Measurements from ENCODE around the gene LRRC4C. TPM values are rescaled to one million over a fixed set of nuclear protein-coding genes. Genes with fewer than 3 reads are reported as not detected.

The LRRC4C gene
- total RNA-seq, 1 experiment from 2014 or later: not detected

DNA sequence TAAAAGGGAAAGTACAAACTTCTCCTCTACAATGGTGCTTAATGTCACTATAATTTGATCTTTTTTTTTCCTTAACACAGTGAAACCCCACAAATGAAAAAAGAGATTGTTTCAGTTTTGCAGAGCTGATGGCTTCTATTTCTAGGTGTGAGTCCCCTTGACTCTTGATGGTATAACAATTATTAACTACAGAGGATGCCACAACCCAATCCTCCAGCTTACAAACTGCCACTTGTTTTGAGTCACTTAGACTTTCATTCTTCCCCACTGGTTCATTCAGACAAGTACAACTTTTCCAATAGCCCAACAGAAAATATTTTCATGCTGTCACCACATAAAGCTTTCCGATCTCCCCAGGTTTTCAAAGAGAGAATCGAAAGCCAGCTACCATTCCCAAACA lies 812.2 kb downstream of the LRRC4C start:
- Histone ChIP-seq H3K9me3 (ENCODE audit: low read length) (no peaks in the 10 kb centered on the region), H3F3A (ENCODE audit: low read length, unreplicated experiment) (no peaks in the 10 kb centered on the region), H3K4me3 (ENCODE audit: low read length) (no peak overlapping the region), H3K4me2 (ENCODE audit: low read length) (no peak overlapping the region), H2AFZ (ENCODE audit: low read length) (no peak overlapping the region), H3K27me3 (ENCODE audit: low read length) (no peaks in the 10 kb centered on the region), H3K9me2 (replicated peaks; ENCODE audit: low read length) (no peaks in the 10 kb centered on the region), H4K20me1 (ENCODE audit: low read length) (no peaks in the 10 kb centered on the region), H3K27ac (ENCODE audit: low read length) (no peak overlapping the region), H3K79me2 (ENCODE audit: low read length) (no peaks in the 10 kb centered on the region), H3K4me1 (ENCODE audit: insufficient read depth, low read length) (no peaks in the 10 kb centered on the region), H3K36me3 (ENCODE audit: low read depth, low read length) (no peaks in the 10 kb centered on the region), H3K9ac (ENCODE audit: low read length) (no peak overlapping the region)
- TF ChIP-seq EZH2phosphoT487 (IDR thresholded peaks at IDR 0.05; ENCODE audit: borderline replicate concordance, low read length) (no peak), EZH2 (IDR thresholded peaks at IDR 0.05; ENCODE audit: low read length, unreplicated experiment) (no peak)
- no peak for DNase-seq
- ChIA-PET POLR2A (ENCODE audit: unreplicated experiment) (no interaction called here), CTCF (no interaction called here)
- BruUV-seq (replicated peaks): no TSS peak
- intact Hi-C loops (cut with micrococcal nuclease): no loop called here
- no peak for ATAC-seq

DNA sequence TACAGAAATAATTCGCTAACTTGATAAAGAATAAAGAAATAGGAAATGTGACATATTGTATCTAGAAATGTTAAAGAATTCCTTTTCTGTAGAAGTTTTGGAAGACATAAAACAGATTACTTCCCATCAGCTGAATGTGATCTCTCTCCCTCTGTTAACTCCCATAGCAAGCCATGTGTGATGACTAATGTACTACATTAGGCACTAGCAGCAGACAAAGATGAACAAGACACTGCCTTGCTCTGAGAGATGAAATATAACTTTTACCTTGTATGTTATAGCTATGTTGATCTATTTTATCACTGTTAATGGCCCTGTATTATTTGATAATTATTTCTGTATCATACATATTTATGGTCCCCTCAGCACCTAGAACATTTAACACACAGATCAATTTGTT lies 817.2 kb downstream of the LRRC4C start:
- ChIA-PET CTCF (no interaction called here), POLR2A (ENCODE audit: unreplicated experiment) (no interaction called here)
- Histone ChIP-seq H3K4me3 (ENCODE audit: low read length) (no peak overlapping the region), H3K4me1 (ENCODE audit: insufficient read depth, low read length) (no peaks in the 10 kb centered on the region), H3K9me2 (replicated peaks; ENCODE audit: low read length) (no peaks in the 10 kb centered on the region), H3K4me2 (ENCODE audit: low read length) (no peak overlapping the region), H3F3A (ENCODE audit: low read length, unreplicated experiment) (no peaks in the 10 kb centered on the region), H3K9me3 (ENCODE audit: low read length) (no peaks in the 10 kb centered on the region), H2AFZ (ENCODE audit: low read length) (no peak overlapping the region), H3K9ac (ENCODE audit: low read length) (no peak overlapping the region), H3K27me3 (ENCODE audit: low read length) (no peaks in the 10 kb centered on the region), H4K20me1 (ENCODE audit: low read length) (no peaks in the 10 kb centered on the region), H3K79me2 (ENCODE audit: low read length) (no peaks in the 10 kb centered on the region), H3K36me3 (ENCODE audit: low read depth, low read length) (no peaks in the 10 kb centered on the region), H3K27ac (ENCODE audit: low read length) (no peak overlapping the region)
- DNase-seq (no peak), ATAC-seq (no peak)
- intact Hi-C loops (cut with micrococcal nuclease): no loop called here
- no TSS peak for BruUV-seq (replicated peaks)
- TF ChIP-seq EZH2phosphoT487 (IDR thresholded peaks at IDR 0.05; ENCODE audit: borderline replicate concordance, low read length): no peak
- no peak for TF ChIP-seq EZH2 (IDR thresholded peaks at IDR 0.05; ENCODE audit: low read length, unreplicated experiment)
- TF ChIP-seq, protein P1, sequence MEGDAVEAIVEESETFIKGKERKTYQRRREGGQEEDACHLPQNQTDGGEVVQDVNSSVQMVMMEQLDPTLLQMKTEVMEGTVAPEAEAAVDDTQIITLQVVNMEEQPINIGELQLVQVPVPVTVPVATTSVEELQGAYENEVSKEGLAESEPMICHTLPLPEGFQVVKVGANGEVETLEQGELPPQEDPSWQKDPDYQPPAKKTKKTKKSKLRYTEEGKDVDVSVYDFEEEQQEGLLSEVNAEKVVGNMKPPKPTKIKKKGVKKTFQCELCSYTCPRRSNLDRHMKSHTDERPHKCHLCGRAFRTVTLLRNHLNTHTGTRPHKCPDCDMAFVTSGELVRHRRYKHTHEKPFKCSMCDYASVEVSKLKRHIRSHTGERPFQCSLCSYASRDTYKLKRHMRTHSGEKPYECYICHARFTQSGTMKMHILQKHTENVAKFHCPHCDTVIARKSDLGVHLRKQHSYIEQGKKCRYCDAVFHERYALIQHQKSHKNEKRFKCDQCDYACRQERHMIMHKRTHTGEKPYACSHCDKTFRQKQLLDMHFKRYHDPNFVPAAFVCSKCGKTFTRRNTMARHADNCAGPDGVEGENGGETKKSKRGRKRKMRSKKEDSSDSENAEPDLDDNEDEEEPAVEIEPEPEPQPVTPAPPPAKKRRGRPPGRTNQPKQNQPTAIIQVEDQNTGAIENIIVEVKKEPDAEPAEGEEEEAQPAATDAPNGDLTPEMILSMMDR (conservative IDR thresholded peaks at IDR 0.05; ENCODE audit: low read depth, low read length): no peak

DNA sequence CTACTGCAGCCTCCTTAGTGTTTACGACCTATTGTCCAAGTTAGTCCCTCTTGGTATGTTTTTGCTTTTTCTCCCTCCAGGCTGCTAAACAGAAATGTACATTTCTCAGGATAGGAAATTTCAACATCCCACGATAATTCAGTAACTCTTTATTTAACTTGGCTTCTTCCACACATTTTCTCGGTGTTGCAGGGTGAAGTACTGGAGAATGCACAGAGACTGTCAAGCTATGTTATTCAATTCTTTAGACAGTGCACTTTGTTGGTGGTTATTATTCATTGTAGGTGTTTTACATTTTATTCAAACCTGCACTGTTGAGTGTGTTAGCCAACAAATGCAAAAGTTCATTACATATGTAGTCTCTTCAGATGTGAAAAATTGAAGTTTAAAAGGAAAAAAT lies 839.8 kb downstream of the LRRC4C start:
- BruUV-seq (replicated peaks): no TSS peak
- no peak overlapping the region for H3K9ac ChIP-seq (ENCODE audit: low read length)
- CTCF ChIA-PET: no interaction called here
- H3K27ac ChIP-seq (ENCODE audit: low read length): no peak overlapping the region
- H3K4me3 ChIP-seq (ENCODE audit: low read length): no peak overlapping the region
- H3F3A ChIP-seq (ENCODE audit: low read length, unreplicated experiment): no peaks in the 10 kb centered on the region
- H3K4me1 ChIP-seq (ENCODE audit: insufficient read depth, low read length): no peaks in the 10 kb centered on the region
- no peak overlapping the region for H3K4me2 ChIP-seq (ENCODE audit: low read length)
- DNase-seq (no peak), ATAC-seq (no peak)
- 0 out of 2 replicates have a peak, but pooled peaks cover 3% of the 10 kb centered on the region for H3K9me3 ChIP-seq (ENCODE audit: low read length)
- no peaks in the 10 kb centered on the region for H3K9me2 ChIP-seq (replicated peaks; ENCODE audit: low read length)
- intact Hi-C loops (cut with micrococcal nuclease): no loop called here
- H3K36me3 ChIP-seq (ENCODE audit: low read depth, low read length): no peaks in the 10 kb centered on the region
- H2AFZ ChIP-seq (ENCODE audit: low read length): no peak overlapping the region
- no peak for TF ChIP-seq EZH2phosphoT487 (IDR thresholded peaks at IDR 0.05; ENCODE audit: borderline replicate concordance, low read length)
- TF ChIP-seq, protein P1 (conservative IDR thresholded peaks at IDR 0.05; ENCODE audit: low read depth, low read length): no peak
- no peak for TF ChIP-seq EZH2 (IDR thresholded peaks at IDR 0.05; ENCODE audit: low read length, unreplicated experiment)
- no peaks in the 10 kb centered on the region for H3K79me2 ChIP-seq (ENCODE audit: low read length)
- POLR2A ChIA-PET (ENCODE audit: unreplicated experiment): no interaction called here
- no peaks in the 10 kb centered on the region for H4K20me1 ChIP-seq (ENCODE audit: low read length)
- H3K27me3 ChIP-seq (ENCODE audit: low read length): no peaks in the 10 kb centered on the region
